IMR-90 (cell line): ENCODE measurements around the gene IFIT2. TPM values are rescaled to one million over a fixed set of nuclear protein-coding genes. Genes with fewer than 3 reads are reported as not detected.

Experiments used
- ATAC-seq: fragments of 200-7000 bp; cut with Tn5 transposase; 2 replicates; pipeline ENCODE4 v1.9.1; 2020; ENCODE audit warnings: low read depth, mild to moderate bottlenecking, moderate library complexity
- BruUV-seq: library from RNA; stranded (reverse); fragments of 400-500 nt; replicated peaks from 2 replicates; lab custom pipeline; 2021; lab: Mats Ljungman, UMichigan
- CTCF ChIA-PET: fragments of 300-600 bp; formaldehyde crosslinking; extraction: SDS; loops from one replicate; lab custom pipeline; 2021; ENCODE audit warnings: antibody characterized with exemption; lab: Yijun Ruan, JAX
- POLR2A ChIA-PET: fragments of 300-600 bp; sonication (Branson Sonifier 250); formaldehyde crosslinking; loops from one replicate; lab custom pipeline; 2022; ENCODE audit warnings: antibody characterized with exemption; ENCODE audit not compliant: unreplicated experiment; lab: Charles Lee
- DNase-seq: peaks from one replicate; pipeline ENCODE4 v3.0.0; 2013
- H2AFZ ChIP-seq: replicated peaks from 2 replicates; pipeline ENCODE3; 2013; ENCODE audit warnings: low read length, mild to moderate bottlenecking; ENCODE audit not compliant: poor library complexity
- H2AK5ac ChIP-seq: 2 replicates; pipeline ENCODE4 v1.6.1; 2013; ENCODE audit warnings: low read depth, low read length, inconsistent platforms
- H2AK9ac ChIP-seq: replicated peaks from 2 replicates; pipeline ENCODE3; 2013; ENCODE audit warnings: mild to moderate bottlenecking, low read depth, low read length, moderate library complexity; ENCODE audit not compliant: poor library complexity
- H2BK120ac ChIP-seq: 2 replicates; pipeline ENCODE4 v1.6.1; 2013; ENCODE audit warnings: low read depth, low read length, inconsistent platforms
- H2BK15ac ChIP-seq: 3 replicates; pipeline ENCODE4 v1.6.1; 2013; ENCODE audit warnings: low read depth, low read length, inconsistent platforms
- H2BK20ac ChIP-seq: 2 replicates; pipeline ENCODE4 v1.6.1; 2013; ENCODE audit warnings: low read depth, mild to moderate bottlenecking, inconsistent platforms, low read length, moderate library complexity
- H2BK5ac ChIP-seq: 2 replicates; pipeline ENCODE4 v1.6.1; 2013; ENCODE audit warnings: mild to moderate bottlenecking, low read depth, low read length, inconsistent platforms; ENCODE audit not compliant: poor library complexity, severe bottlenecking
- H3K14ac ChIP-seq: replicated peaks from 2 replicates; pipeline ENCODE4 v1.6.1; 2013; ENCODE audit warnings: low read depth, low read length, inconsistent platforms
- H3K18ac ChIP-seq: 2 replicates; pipeline ENCODE4 v1.6.1; 2013; ENCODE audit warnings: low read depth, low read length, control low read depth
- H3K23ac ChIP-seq: 2 replicates; pipeline ENCODE4 v1.6.1; 2013; ENCODE audit warnings: low read depth, low read length, inconsistent platforms
- H3K27ac ChIP-seq: 2 replicates; pipeline ENCODE4 v1.5.1; 2013; ENCODE audit warnings: mild to moderate bottlenecking, control low read depth, low read length; ENCODE audit not compliant: insufficient read depth
- H3K27me3 ChIP-seq: 2 replicates; pipeline ENCODE4 v1.6.1; 2013; ENCODE audit warnings: low read length; ENCODE audit not compliant: control insufficient read depth, insufficient read depth
- H3K36me3 ChIP-seq: 2 replicates; pipeline ENCODE4 v1.6.1; 2013; ENCODE audit warnings: low read length, mixed read lengths; ENCODE audit not compliant: control insufficient read depth, insufficient read depth
- H3K4ac ChIP-seq: 2 replicates; pipeline ENCODE4 v1.6.1; 2013; ENCODE audit warnings: low read depth, low read length, inconsistent platforms
- H3K4me1 ChIP-seq: 2 replicates; pipeline ENCODE4 v1.6.1; 2013; ENCODE audit warnings: low read length, mixed read lengths; ENCODE audit not compliant: control insufficient read depth, insufficient read depth
- H3K4me2 ChIP-seq: 2 replicates; pipeline ENCODE4 v1.6.1; 2013; ENCODE audit warnings: low read depth, mild to moderate bottlenecking, control low read depth, low read length, moderate library complexity
- H3K4me3 ChIP-seq: 2 replicates; pipeline ENCODE4 v1.5.1; 2013; ENCODE audit warnings: low read depth, mild to moderate bottlenecking, control low read depth, low read length, moderate library complexity; ENCODE audit not compliant: insufficient read depth
- H3K56ac ChIP-seq: 2 replicates; pipeline ENCODE4 v1.6.1; 2013; ENCODE audit warnings: low read length, inconsistent platforms; ENCODE audit not compliant: insufficient read depth; ENCODE audit errors: extremely low read depth
- H3K79me1 ChIP-seq, 2 experiments: 2 replicates each; pipeline ENCODE4 v1.6.1; 2013; ENCODE audit warnings: low read length in 2 of 2, inconsistent platforms in 1 of 2, low read depth in 1 of 2
- H3K9ac ChIP-seq: 2 replicates; pipeline ENCODE4 v1.6.1; 2013; ENCODE audit warnings: low read depth, low read length, control low read depth
- H3K9me1 ChIP-seq: 2 replicates; pipeline ENCODE4 v1.6.1; 2013; ENCODE audit warnings: low read length, inconsistent platforms; ENCODE audit not compliant: insufficient read depth
- H3K9me3 ChIP-seq: 2 replicates; pipeline ENCODE4 v1.6.1; 2013; ENCODE audit warnings: low read length; ENCODE audit not compliant: control insufficient read depth, insufficient read depth
- H4K20me1 ChIP-seq: 2 replicates; pipeline ENCODE4 v1.6.1; 2013; ENCODE audit warnings: low read length, inconsistent platforms; ENCODE audit not compliant: insufficient read depth
- H4K5ac ChIP-seq: 2 replicates; pipeline ENCODE4 v1.6.1; 2013; ENCODE audit warnings: mild to moderate bottlenecking, low read depth, low read length, control low read depth
- H4K8ac ChIP-seq, 2 experiments: 2 replicates each; pipeline ENCODE4 v1.6.1; 2013; ENCODE audit warnings: low read depth in 2 of 2, low read length in 2 of 2, control low read depth in 1 of 2, inconsistent platforms in 1 of 2
- H4K91ac ChIP-seq: 2 replicates; pipeline ENCODE4 v1.6.1; 2013; ENCODE audit warnings: low read depth, low read length, inconsistent platforms; ENCODE audit not compliant: insufficient read depth
- CEBPB ChIP-seq: IDR thresholded peaks from 2 replicates; pipeline ENCODE4 v1.6.1; 2012; ENCODE audit warnings: low read depth, low read length, improper control_type of control experiment
- FOS ChIP-seq: fragments of 150-350 bp; IDR thresholded peaks from 2 replicates; pipeline ENCODE4 v1.6.1; 2016; ENCODE audit warnings: low read depth, low read length
- MAFK ChIP-seq: IDR thresholded peaks from 2 replicates; pipeline ENCODE4 v1.6.1; 2012; ENCODE audit warnings: low read depth, low read length, improper control_type of control experiment
- MXI1 ChIP-seq: IDR thresholded peaks from 2 replicates; pipeline ENCODE4 v1.6.1; 2012; ENCODE audit warnings: low read depth, mild to moderate bottlenecking, low read length, moderate library complexity, borderline replicate concordance
- POLR2A ChIP-seq: IDR thresholded peaks from 2 replicates; pipeline ENCODE4 v1.6.1; 2012; ENCODE audit warnings: mild to moderate bottlenecking, low read depth, low read length
- RAD21 ChIP-seq: IDR thresholded peaks from 2 replicates; pipeline ENCODE4 v1.6.1; 2012; ENCODE audit warnings: low read length, improper control_type of control experiment
- RCOR1 ChIP-seq: IDR thresholded peaks from 2 replicates; pipeline ENCODE4 v1.6.1; 2012; ENCODE audit warnings: mild to moderate bottlenecking, low read length, improper control_type of control experiment; ENCODE audit not compliant: insufficient replicate concordance
- SMC3 ChIP-seq: fragments of 150-350 bp; IDR thresholded peaks from 2 replicates; pipeline ENCODE4 v1.6.1; 2016; ENCODE audit warnings: low read depth, mild to moderate bottlenecking, antibody characterized with exemption, low read length, moderate library complexity
- WGBS, 2 experiments: methylation state at CpG; one replicate each; pipeline versions ENCODE4 v1.1.5 to v1.1.7; 2013; ENCODE audit warnings: missing lambda C conversion rate in 2 of 2; ENCODE audit not compliant: insufficient read length in 1 of 2; ENCODE audit errors: extremely low coverage in 2 of 2; 5-methylcytosine and 5-hydroxymethylcytosine counted together
- dilution Hi-C: fragments of 300-500 bp; cut with HindIII; formaldehyde crosslinking; loops from one replicate; pipeline ENCODE4 v1.14.3; 2018; ENCODE audit warnings: low sequenced_read_pairs; ENCODE audit not compliant: unreplicated experiment
- in situ Hi-C: fragments of 300-500 bp; cut with MboI; formaldehyde crosslinking; loops from 3 replicates; pipeline ENCODE4 v1.14.3; 2019; ENCODE audit warnings: low sequenced_read_pairs, inconsistent platforms, mixed read lengths
- intact Hi-C: fragments of 100-400 bp; cut with micrococcal nuclease; formaldehyde crosslinking; loops from 2 replicates; pipeline ENCODE4 v1.10.0; 2022
- polyA plus RNA-seq, 3 experiments: library from polyadenylated mRNA; depleted of rRNA; stranded (reverse); fragments of >200 nt; gene quantifications; 2 replicates each; pipeline ENCODE4 v1.2.3, GENCODE V29; 2012; ENCODE audit warnings: low replicate concordance in 1 of 3
- total RNA-seq: library from RNA; depleted of rRNA; stranded (reverse); fragments of >200 nt; gene quantifications from 2 replicates; pipeline ENCODE4 v1.2.3, GENCODE V29; 2012
- TF ChIP-seq, protein P1 (sequence below): fragments of 150-350 bp; IDR thresholded peaks from 2 replicates; pipeline ENCODE4 v1.6.1; 2016; ENCODE audit warnings: low read depth, mild to moderate bottlenecking, low read length, moderate library complexity, borderline replicate concordance
- TF ChIP-seq, protein P2 (sequence below): fragments of 150-350 bp; IDR thresholded peaks from 2 replicates; pipeline ENCODE4 v1.6.1; 2017; ENCODE audit warnings: mild to moderate bottlenecking, antibody characterized with exemption, low read length, low read depth
- TF ChIP-seq, protein P3 (sequence below): conservative IDR thresholded peaks from 2 replicates; pipeline ENCODE4 v1.5.1; 2012; ENCODE audit warnings: mild to moderate bottlenecking, low read depth, low read length, improper control_type of control experiment

Gene IFIT2
- total and polyA plus RNA-seq, 2 of the 4 experiments (the other 2 are of a cell fraction) = 1.1 to 2.2 TPM

DNA sequence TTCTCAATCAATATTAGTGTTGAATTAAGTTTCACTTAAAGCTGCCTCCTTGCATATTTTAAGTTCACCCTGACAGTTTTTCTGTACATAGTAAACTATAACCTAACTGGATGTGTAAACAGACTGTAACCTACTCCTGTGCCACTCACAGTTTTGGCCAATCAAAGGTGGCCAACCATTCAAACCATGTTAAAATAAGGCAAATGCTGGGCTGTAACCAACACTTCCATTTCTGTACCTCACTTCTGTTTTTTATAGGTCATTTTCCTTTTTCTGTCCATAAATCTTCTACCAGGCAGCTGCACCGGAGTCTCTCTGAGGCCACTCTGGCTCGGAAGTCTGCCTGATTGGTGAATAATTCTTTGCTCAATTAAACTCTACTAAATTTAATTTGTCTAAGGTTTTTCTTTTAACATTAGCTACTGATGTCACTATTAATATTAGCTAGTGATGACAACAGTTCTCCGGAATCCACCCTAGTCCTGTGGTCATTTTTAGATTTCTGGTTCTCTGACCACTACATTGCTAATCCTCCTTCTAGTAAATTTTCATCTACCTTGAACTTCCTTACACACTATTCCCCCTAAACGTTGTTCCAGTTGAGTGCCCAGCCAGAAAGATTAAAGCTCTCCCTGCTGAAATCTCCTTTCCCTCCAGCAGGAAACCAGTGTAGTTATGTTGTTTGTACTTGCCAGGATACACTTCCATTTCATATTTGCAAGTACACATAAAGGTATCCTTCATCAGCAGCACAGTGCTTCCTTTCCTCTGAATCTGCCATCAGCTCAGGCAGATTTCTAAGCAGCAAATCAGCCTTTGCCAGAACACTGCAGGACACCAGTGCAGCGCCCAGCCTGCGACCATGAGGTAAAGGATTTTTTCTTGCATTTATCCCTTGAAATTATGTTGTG is 18.6 kb upstream of the IFIT2 start:
- Histone ChIP-seq H4K20me1 (no peaks in the 10 kb centered on the region), H3K4me1 (peaks cover 25% of the 10 kb centered on the region), H4K5ac (peak overlapping the region; percentile 80), H2AK9ac (peak overlapping the region; percentile 45), H3K56ac (peak overlapping the region; percentile 80), H3K9me1 (no peaks in the 10 kb centered on the region), H3K9ac (peak overlapping the region; percentile 39; the same call in 1 of the 2 replicates), H3K27me3 (no peaks in the 10 kb centered on the region), H4K91ac (peak overlapping the region; percentile 88), H3K23ac (peak overlapping the region; percentile 79), H3K9me3 (no peaks in the 10 kb centered on the region), H2BK5ac (peak overlapping the region; percentile 82), H2BK20ac (peak overlapping the region; percentile 69), H2AK5ac (peak overlapping the region; percentile 72; the same call in 1 of the 2 replicates), H3K27ac (peak overlapping the region; percentile 85), H3K79me1 (no peaks in the 10 kb centered on the region), H3K14ac (peak overlapping the region; percentile 77), H4K8ac (peak overlapping the region; percentile 54 to 92), H2AFZ (peak overlapping the region; percentile 70), H3K18ac (peak overlapping the region; percentile 92), H3K4me2 (peak overlapping the region; percentile 76), H2BK15ac (peak overlapping the region; percentile 69; the same call in 2 of the 3 replicates), H3K36me3 (no peaks in the 10 kb centered on the region), H3K4ac (peak overlapping the region; percentile 81), H2BK120ac (peak overlapping the region; percentile 89), H3K4me3 (peak overlapping the region; percentile 0; the same call in 1 of the 2 replicates)
- peak; percentile 57 for ATAC-seq
- in situ Hi-C loops (no loop called here), intact Hi-C loops (loop anchor here (5.0 kb wide), 1 partner anchor 69 kb away; no protein-coding TSS in a partner anchor), dilution Hi-C loops (no loop called here)
- peak; percentile 64 for DNase-seq
- BruUV-seq = no TSS peak
- ChIA-PET CTCF (interaction anchor here (0.9 kb wide), 1 partner anchor 18 kb away, joined by 4 read pairs; the partner anchor contains the start of gene IFIT2), POLR2A (interaction anchor here (0.5 kb wide), 1 partner anchor 15 kb away, joined by 4 read pairs; no protein-coding TSS in a partner anchor)
- whole genome bisulfite sequencing, 2 experiments = no CpG with 5 or more reads among the region's 6 CpGs
- TF ChIP-seq SMC3 (no peak), MXI1 (no peak), POLR2A (no peak), FOS (no peak), RCOR1 (no peak), MAFK (no peak), RAD21 (no peak), CEBPB (no peak)
- TF ChIP-seq, protein P1, sequence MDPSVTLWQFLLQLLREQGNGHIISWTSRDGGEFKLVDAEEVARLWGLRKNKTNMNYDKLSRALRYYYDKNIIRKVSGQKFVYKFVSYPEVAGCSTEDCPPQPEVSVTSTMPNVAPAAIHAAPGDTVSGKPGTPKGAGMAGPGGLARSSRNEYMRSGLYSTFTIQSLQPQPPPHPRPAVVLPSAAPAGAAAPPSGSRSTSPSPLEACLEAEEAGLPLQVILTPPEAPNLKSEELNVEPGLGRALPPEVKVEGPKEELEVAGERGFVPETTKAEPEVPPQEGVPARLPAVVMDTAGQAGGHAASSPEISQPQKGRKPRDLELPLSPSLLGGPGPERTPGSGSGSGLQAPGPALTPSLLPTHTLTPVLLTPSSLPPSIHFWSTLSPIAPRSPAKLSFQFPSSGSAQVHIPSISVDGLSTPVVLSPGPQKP = no peak
- TF ChIP-seq, protein P2, sequence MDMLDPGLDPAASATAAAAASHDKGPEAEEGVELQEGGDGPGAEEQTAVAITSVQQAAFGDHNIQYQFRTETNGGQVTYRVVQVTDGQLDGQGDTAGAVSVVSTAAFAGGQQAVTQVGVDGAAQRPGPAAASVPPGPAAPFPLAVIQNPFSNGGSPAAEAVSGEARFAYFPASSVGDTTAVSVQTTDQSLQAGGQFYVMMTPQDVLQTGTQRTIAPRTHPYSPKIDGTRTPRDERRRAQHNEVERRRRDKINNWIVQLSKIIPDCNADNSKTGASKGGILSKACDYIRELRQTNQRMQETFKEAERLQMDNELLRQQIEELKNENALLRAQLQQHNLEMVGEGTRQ = no peak
- TF ChIP-seq, protein P3, sequence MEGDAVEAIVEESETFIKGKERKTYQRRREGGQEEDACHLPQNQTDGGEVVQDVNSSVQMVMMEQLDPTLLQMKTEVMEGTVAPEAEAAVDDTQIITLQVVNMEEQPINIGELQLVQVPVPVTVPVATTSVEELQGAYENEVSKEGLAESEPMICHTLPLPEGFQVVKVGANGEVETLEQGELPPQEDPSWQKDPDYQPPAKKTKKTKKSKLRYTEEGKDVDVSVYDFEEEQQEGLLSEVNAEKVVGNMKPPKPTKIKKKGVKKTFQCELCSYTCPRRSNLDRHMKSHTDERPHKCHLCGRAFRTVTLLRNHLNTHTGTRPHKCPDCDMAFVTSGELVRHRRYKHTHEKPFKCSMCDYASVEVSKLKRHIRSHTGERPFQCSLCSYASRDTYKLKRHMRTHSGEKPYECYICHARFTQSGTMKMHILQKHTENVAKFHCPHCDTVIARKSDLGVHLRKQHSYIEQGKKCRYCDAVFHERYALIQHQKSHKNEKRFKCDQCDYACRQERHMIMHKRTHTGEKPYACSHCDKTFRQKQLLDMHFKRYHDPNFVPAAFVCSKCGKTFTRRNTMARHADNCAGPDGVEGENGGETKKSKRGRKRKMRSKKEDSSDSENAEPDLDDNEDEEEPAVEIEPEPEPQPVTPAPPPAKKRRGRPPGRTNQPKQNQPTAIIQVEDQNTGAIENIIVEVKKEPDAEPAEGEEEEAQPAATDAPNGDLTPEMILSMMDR = no peak
